ENCODE measurements around the gene EFCAB7. TPM values are rescaled to one million over a fixed set of nuclear protein-coding genes. Genes with fewer than 3 reads are reported as not detected.

The EFCAB7 gene
- polyA plus RNA-seq, 1 donor (not counting 4 experiments of a cell fraction or from before 2014, with no cell fraction given), result 4.9 TPM

DNA sequence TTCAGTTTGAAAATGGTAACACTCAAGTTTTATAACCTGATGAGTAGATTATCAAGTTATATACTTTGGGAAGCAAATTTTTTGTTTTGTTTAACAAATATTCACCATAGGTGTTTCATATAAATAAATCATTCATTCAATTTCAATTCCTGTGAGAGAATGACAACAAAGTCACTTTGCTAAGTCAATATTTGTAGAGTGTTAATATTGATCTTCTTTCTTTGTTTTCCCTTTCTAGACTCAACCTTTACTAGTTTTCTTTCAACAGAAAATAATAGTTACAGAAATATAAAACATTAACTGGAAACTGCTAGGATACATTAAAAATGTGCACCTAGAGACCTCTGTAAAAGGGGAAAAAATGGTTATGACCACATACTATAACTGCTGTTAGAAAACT lies 11.1 kb downstream of the EFCAB7 start:
- TF ChIP-seq, protein P1, sequence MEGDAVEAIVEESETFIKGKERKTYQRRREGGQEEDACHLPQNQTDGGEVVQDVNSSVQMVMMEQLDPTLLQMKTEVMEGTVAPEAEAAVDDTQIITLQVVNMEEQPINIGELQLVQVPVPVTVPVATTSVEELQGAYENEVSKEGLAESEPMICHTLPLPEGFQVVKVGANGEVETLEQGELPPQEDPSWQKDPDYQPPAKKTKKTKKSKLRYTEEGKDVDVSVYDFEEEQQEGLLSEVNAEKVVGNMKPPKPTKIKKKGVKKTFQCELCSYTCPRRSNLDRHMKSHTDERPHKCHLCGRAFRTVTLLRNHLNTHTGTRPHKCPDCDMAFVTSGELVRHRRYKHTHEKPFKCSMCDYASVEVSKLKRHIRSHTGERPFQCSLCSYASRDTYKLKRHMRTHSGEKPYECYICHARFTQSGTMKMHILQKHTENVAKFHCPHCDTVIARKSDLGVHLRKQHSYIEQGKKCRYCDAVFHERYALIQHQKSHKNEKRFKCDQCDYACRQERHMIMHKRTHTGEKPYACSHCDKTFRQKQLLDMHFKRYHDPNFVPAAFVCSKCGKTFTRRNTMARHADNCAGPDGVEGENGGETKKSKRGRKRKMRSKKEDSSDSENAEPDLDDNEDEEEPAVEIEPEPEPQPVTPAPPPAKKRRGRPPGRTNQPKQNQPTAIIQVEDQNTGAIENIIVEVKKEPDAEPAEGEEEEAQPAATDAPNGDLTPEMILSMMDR (optimal IDR thresholded peaks at IDR 0.05 in 1 of 3, IDR thresholded peaks at IDR 0.05 in 1 of 3, conservative IDR thresholded peaks at IDR 0.05 in 1 of 3; ENCODE audit: extremely low read depth in 1 of 3, insufficient read depth in 2 of 3, low read length in 3 of 3), result no peak
- TF ChIP-seq EZH2 (IDR thresholded peaks at IDR 0.05; ENCODE audit: low read length), result no peak
- DNase-seq (ENCODE audit: low read depth, low spot score), result no peak
- no peaks in the 10 kb centered on the region for H3K27me3 ChIP-seq (ENCODE audit: control insufficient read depth, extremely low read depth, insufficient read depth, low read length)
- H3K4me1 ChIP-seq (ENCODE audit: control insufficient read depth, extremely low read depth, insufficient read depth, low read length), result no peaks in the 10 kb centered on the region
- no peak overlapping the region for H3K4me3 ChIP-seq (ENCODE audit: control insufficient read depth in 2 of 3, extremely low read depth in 1 of 3, insufficient read depth in 2 of 3, low read depth in 1 of 3, low read length in 3 of 3)
- no peaks in the 10 kb centered on the region for H4K20me1 ChIP-seq (ENCODE audit: control insufficient read depth, extremely low read depth, insufficient read depth, low read length)
- no peak overlapping the region for H3K9ac ChIP-seq (ENCODE audit: control insufficient read depth, extremely low read depth, insufficient read depth, low read length)
- H3K9me3 ChIP-seq (ENCODE audit: control insufficient read depth, low read depth, low read length), result no peaks in the 10 kb centered on the region
- no peak overlapping the region for H3K4me2 ChIP-seq (ENCODE audit: control insufficient read depth, extremely low read depth, insufficient read depth, low read depth, low read length)
- no peak overlapping the region for H2AFZ ChIP-seq (ENCODE audit: control insufficient read depth, low read length)
- no peak overlapping the region for H3K27ac ChIP-seq (ENCODE audit: control insufficient read depth, insufficient read depth, low read length)
- peaks cover 0 to 2% of the 10 kb centered on the region in 2 experiments for H3K36me3 ChIP-seq (ENCODE audit: control insufficient read depth in 2 of 2, extremely low read depth in 1 of 2, insufficient read depth in 2 of 2, low read length in 2 of 2)
- no peak for FAIRE-seq
- H3K9me1 ChIP-seq (ENCODE audit: control insufficient read depth, extremely low read depth, insufficient read depth, low read length), result no peaks in the 10 kb centered on the region
- dilution Hi-C loops (cut with MboI; ENCODE audit: extremely low pct_ligation_motif_present, low sequenced_read_pairs), result no loop called here
- H3K79me2 ChIP-seq (ENCODE audit: control insufficient read depth, insufficient read depth, low read length), result no peaks in the 10 kb centered on the region

DNA sequence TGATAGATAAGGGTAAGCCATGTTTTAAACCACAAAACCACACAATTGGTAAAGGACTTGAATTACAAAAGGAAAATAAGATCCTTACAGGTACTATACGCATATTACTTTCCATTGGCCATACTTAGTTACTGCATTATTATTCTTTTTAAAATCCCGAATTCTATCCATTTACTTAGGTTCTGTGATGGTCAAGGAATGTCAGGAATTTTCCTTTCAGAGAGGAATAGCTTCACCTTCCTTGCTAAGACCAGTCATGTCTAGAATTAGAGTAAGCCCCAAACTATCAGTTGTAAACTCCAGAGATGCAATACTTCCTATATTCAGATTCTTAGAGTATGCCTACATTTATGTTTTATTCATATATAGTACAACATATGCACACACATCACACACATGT lies 13.7 kb downstream of the EFCAB7 start:
- Histone ChIP-seq H3K4me2 (ENCODE audit: control insufficient read depth, extremely low read depth, insufficient read depth, low read depth, low read length) (no peak overlapping the region), H3K9me3 (ENCODE audit: control insufficient read depth, low read depth, low read length) (no peaks in the 10 kb centered on the region), H3K9ac (ENCODE audit: control insufficient read depth, extremely low read depth, insufficient read depth, low read length) (no peak overlapping the region), H3K4me3 (ENCODE audit: control insufficient read depth in 2 of 3, extremely low read depth in 1 of 3, insufficient read depth in 2 of 3, low read depth in 1 of 3, low read length in 3 of 3) (no peak overlapping the region), H3K27me3 (ENCODE audit: control insufficient read depth, extremely low read depth, insufficient read depth, low read length) (no peaks in the 10 kb centered on the region), H3K36me3 (ENCODE audit: control insufficient read depth in 2 of 2, extremely low read depth in 1 of 2, insufficient read depth in 2 of 2, low read length in 2 of 2) (peaks cover 0 to 2% of the 10 kb centered on the region in 2 experiments), H3K9me1 (ENCODE audit: control insufficient read depth, extremely low read depth, insufficient read depth, low read length) (no peaks in the 10 kb centered on the region), H2AFZ (ENCODE audit: control insufficient read depth, low read length) (no peak overlapping the region), H3K27ac (ENCODE audit: control insufficient read depth, insufficient read depth, low read length) (no peak overlapping the region), H3K4me1 (ENCODE audit: control insufficient read depth, extremely low read depth, insufficient read depth, low read length) (no peaks in the 10 kb centered on the region), H4K20me1 (ENCODE audit: control insufficient read depth, extremely low read depth, insufficient read depth, low read length) (no peaks in the 10 kb centered on the region), H3K79me2 (ENCODE audit: control insufficient read depth, insufficient read depth, low read length) (no peaks in the 10 kb centered on the region)
- dilution Hi-C loops (cut with MboI; ENCODE audit: extremely low pct_ligation_motif_present, low sequenced_read_pairs), result no loop called here
- no peak for FAIRE-seq
- no peak for DNase-seq (ENCODE audit: low read depth, low spot score)
- TF ChIP-seq, protein P1 (optimal IDR thresholded peaks at IDR 0.05 in 1 of 3, IDR thresholded peaks at IDR 0.05 in 1 of 3, conservative IDR thresholded peaks at IDR 0.05 in 1 of 3; ENCODE audit: extremely low read depth in 1 of 3, insufficient read depth in 2 of 3, low read length in 3 of 3), result no peak
- TF ChIP-seq EZH2 (IDR thresholded peaks at IDR 0.05; ENCODE audit: low read length), result no peak
